ENCODE measurements around the gene CDCA8.

CDCA8 gene

DNA sequence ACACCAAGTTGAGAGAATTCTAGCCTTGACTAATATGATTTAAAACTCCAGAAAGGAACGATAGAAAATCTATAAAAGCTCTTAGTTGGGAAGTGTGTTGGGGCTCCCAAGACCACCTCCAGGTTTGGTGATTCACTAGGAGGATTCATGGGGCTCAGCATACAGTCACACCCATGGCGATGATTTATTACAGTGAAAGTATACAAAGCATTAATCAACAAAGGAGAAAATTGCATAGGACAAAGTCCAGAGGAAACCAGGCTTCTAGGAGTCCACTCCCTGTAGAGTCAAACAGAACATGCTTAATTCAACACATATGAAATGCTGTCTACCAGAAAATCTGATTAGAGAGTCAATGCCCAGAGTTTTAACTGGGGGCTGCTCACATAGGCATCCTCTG, 4.8 kb downstream of the CDCA8 start:
- no peaks in the 10 kb centered on the region for H3K27me3 ChIP-seq (ENCODE audit: control insufficient read depth in 1 of 2, insufficient read depth in 2 of 2, low read length in 2 of 2)
- H3K4me3 ChIP-seq (ENCODE audit: low read depth in 1 of 2, low read length in 2 of 2), result no peak overlapping the region
- H3K36me3 ChIP-seq (ENCODE audit: insufficient read depth, low read length), result no peaks in the 10 kb centered on the region
- no peak overlapping the region for H3K27ac ChIP-seq (ENCODE audit: low read depth, low read length)
- H3K4me1 ChIP-seq (ENCODE audit: insufficient read depth, low read length), result peaks cover 4% of the 10 kb centered on the region
- H3K9me3 ChIP-seq (ENCODE audit: low read length), result no peaks in the 10 kb centered on the region
- H3K9ac ChIP-seq (ENCODE audit: low read length), result no peak overlapping the region

DNA sequence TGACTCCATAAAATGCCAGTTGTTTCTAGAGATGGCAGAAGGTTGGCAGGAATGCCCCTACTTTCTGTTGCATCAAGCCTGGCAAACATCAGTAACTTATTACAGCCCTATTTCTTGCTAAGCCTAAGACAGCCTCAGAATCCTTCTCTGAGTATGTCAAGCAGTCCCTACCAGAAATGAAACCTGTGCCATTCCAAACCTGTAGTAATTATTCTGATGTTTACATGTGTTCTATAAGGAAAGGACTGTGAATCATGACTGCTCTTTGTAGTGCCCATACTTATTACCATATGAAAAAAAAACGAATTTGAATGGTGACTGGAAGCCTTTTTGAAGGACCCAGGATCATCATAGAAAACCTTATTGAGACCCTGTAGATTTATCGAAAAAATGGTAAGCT, 5.4 kb downstream of the CDCA8 start:
- H3K4me3 ChIP-seq (ENCODE audit: low read depth in 1 of 2, low read length in 2 of 2), result no peak overlapping the region
- H3K36me3 ChIP-seq (ENCODE audit: insufficient read depth, low read length), result no peaks in the 10 kb centered on the region
- no peak overlapping the region for H3K9ac ChIP-seq (ENCODE audit: low read length)
- no peaks in the 10 kb centered on the region for H3K9me3 ChIP-seq (ENCODE audit: low read length)
- H3K27me3 ChIP-seq (ENCODE audit: control insufficient read depth in 1 of 2, insufficient read depth in 2 of 2, low read length in 2 of 2), result no peaks in the 10 kb centered on the region
- no peak overlapping the region for H3K27ac ChIP-seq (ENCODE audit: low read depth, low read length)
- H3K4me1 ChIP-seq (ENCODE audit: insufficient read depth, low read length), result peaks cover 2% of the 10 kb centered on the region

DNA sequence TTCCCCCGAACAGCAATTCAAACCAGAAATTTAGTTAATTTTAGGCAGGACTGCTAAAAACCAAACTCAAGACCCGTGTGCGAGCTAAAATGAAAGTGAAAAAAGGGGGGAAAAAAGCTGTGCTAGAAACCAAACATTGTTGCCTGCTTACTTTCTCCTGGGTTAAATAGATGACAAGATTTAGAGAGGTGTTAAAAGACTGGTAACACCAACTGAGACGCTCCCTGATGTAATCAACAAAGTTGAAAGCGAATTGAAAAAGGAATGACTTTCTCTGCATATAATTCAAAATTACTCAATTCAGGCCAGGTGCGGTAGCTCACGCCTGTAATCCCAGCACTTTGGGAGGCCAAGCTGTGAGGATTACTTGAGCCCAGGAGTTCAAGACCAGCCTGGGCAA, 6.8 kb downstream of the CDCA8 start:
- no peak overlapping the region for H3K4me3 ChIP-seq (ENCODE audit: low read depth in 1 of 2, low read length in 2 of 2)
- no peaks in the 10 kb centered on the region for H3K4me1 ChIP-seq (ENCODE audit: insufficient read depth, low read length)
- H3K27ac ChIP-seq (ENCODE audit: low read depth, low read length), result no peak overlapping the region
- no peaks in the 10 kb centered on the region for H3K9me3 ChIP-seq (ENCODE audit: low read length)
- no peaks in the 10 kb centered on the region for H3K36me3 ChIP-seq (ENCODE audit: insufficient read depth, low read length)
- no peak overlapping the region for H3K9ac ChIP-seq (ENCODE audit: low read length)
- no peaks in the 10 kb centered on the region for H3K27me3 ChIP-seq (ENCODE audit: control insufficient read depth in 1 of 2, insufficient read depth in 2 of 2, low read length in 2 of 2)

DNA sequence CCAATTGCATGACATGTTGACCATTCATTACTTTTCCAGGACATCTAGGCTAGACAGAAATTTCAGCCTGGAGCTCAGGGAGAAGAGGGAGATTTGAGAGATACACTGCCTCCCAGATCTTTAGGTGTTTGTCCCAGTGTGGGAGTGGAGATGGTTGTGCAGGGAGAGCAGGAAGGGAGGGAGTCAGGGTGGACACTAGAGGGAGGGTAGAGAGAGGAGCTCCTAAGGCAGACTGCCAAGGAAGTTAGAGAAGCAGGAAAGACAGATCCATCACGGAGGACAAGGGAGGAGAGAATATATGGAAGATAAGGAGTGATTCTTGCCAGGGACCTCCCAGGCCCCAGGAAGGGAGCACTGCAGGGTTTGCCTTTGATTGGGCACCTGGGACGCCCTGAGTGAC, 8.7 kb downstream of the CDCA8 start:
- Histone ChIP-seq H3K9ac (ENCODE audit: low read length) (no peak overlapping the region), H3K27ac (ENCODE audit: low read depth, low read length) (no peak overlapping the region), H3K27me3 (ENCODE audit: control insufficient read depth in 1 of 2, insufficient read depth in 2 of 2, low read length in 2 of 2) (no peaks in the 10 kb centered on the region), H3K4me3 (ENCODE audit: low read depth in 1 of 2, low read length in 2 of 2) (no peak overlapping the region), H3K4me1 (ENCODE audit: insufficient read depth, low read length) (no peaks in the 10 kb centered on the region), H3K9me3 (ENCODE audit: low read length) (no peaks in the 10 kb centered on the region), H3K36me3 (ENCODE audit: insufficient read depth, low read length) (no peaks in the 10 kb centered on the region)

DNA sequence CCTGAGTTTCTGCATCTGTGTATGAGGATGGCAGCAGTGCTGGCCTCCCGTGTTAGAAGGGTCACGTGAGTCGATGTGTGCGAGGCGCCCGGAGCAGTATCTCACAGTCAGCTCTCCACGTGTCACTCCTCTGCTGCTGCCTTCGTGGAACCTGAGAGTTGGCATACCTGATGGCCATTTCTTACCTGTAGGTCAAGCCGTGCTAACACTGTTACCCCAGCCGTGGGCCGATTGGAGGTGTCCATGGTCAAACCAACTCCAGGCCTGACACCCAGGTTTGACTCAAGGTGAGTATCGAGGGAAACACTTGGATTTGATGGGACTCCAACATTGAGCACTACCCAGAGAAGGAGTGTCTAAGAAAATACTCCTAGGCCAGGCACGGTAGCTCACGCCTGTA, 10.7 kb downstream of the CDCA8 start:
- Histone ChIP-seq H3K27me3 (ENCODE audit: control insufficient read depth in 1 of 2, insufficient read depth in 2 of 2, low read length in 2 of 2) (no peaks in the 10 kb centered on the region), H3K36me3 (ENCODE audit: insufficient read depth, low read length) (no peaks in the 10 kb centered on the region), H3K27ac (ENCODE audit: low read depth, low read length) (no peak overlapping the region), H3K4me1 (ENCODE audit: insufficient read depth, low read length) (no peaks in the 10 kb centered on the region), H3K4me3 (ENCODE audit: low read depth in 1 of 2, low read length in 2 of 2) (no peak overlapping the region), H3K9me3 (ENCODE audit: low read length) (no peaks in the 10 kb centered on the region), H3K9ac (ENCODE audit: low read length) (no peak overlapping the region)

DNA sequence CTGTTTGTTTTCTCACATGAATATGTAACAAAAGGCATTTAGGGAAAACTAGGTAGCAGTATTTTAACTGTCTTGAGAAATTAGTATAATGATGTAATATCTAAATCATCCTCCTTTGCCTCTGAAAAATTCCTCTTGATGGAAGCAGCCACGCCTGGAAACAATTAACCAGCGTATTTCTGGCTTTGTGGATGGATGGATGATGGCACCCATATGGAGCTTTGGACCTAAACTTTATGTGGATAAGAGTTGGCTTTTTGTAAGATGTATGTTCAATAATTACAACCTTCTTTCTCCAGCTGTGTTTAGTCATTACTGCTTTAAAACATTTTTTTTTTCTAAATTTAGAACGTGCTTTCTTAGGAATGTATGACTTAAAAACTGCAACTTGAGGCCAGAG, 12.7 kb downstream of the CDCA8 start:
- no peak overlapping the region for H3K27ac ChIP-seq (ENCODE audit: low read depth, low read length)
- H3K27me3 ChIP-seq (ENCODE audit: control insufficient read depth in 1 of 2, insufficient read depth in 2 of 2, low read length in 2 of 2), result no peaks in the 10 kb centered on the region
- no peaks in the 10 kb centered on the region for H3K4me1 ChIP-seq (ENCODE audit: insufficient read depth, low read length)
- no peak overlapping the region for H3K9ac ChIP-seq (ENCODE audit: low read length)
- no peaks in the 10 kb centered on the region for H3K36me3 ChIP-seq (ENCODE audit: insufficient read depth, low read length)
- no peak overlapping the region for H3K4me3 ChIP-seq (ENCODE audit: low read depth in 1 of 2, low read length in 2 of 2)
- H3K9me3 ChIP-seq (ENCODE audit: low read length), result no peaks in the 10 kb centered on the region

DNA sequence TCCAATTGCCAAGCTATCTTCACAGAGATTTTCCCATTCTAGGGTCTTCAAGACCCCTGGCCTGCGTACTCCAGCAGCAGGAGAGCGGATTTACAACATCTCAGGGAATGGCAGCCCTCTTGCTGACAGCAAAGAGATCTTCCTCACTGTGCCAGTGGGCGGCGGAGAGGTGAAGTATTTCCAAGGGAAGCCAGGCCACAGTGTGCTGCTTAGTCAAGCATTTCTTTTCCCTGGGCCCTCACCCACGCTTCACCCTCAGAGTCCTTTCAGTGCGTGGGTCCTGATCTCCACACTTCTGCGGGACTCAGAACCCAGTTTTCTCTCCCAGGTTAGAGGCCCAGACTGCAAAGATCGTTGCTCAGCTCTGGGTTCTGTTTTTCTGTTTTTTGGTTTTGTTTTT, 13.1 kb downstream of the CDCA8 start:
- Histone ChIP-seq H3K36me3 (ENCODE audit: insufficient read depth, low read length) (no peaks in the 10 kb centered on the region), H3K4me1 (ENCODE audit: insufficient read depth, low read length) (no peaks in the 10 kb centered on the region), H3K27me3 (ENCODE audit: control insufficient read depth in 1 of 2, insufficient read depth in 2 of 2, low read length in 2 of 2) (no peaks in the 10 kb centered on the region), H3K4me3 (ENCODE audit: low read depth in 1 of 2, low read length in 2 of 2) (no peak overlapping the region), H3K9ac (ENCODE audit: low read length) (no peak overlapping the region), H3K9me3 (ENCODE audit: low read length) (no peaks in the 10 kb centered on the region), H3K27ac (ENCODE audit: low read depth, low read length) (no peak overlapping the region)

DNA sequence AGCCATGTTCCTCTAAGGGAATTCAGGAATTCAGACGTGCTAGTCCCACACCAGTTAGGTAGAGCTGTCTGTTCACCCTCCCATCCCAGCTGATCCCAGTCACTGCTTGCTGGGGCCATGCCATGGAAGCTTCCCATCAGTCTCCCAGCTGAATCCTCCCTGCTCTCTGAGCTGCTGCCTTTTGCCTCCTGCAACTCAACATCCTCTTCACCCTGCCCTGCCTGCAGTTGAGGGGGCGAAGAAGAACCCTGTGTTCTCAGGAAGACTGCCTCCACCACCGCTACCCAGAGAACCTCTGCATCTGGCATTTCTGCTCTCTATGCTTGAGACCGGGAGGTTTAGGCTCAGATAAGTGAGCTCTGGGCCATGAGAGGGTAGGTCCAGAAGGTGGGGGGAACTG, 16.2 kb downstream of the CDCA8 start:
- Histone ChIP-seq H3K27ac (ENCODE audit: low read depth, low read length) (no peak overlapping the region), H3K9me3 (ENCODE audit: low read length) (no peaks in the 10 kb centered on the region), H3K9ac (ENCODE audit: low read length) (no peak overlapping the region), H3K4me1 (ENCODE audit: insufficient read depth, low read length) (no peaks in the 10 kb centered on the region), H3K4me3 (ENCODE audit: low read depth in 1 of 2, low read length in 2 of 2) (no peak overlapping the region), H3K27me3 (ENCODE audit: control insufficient read depth in 1 of 2, insufficient read depth in 2 of 2, low read length in 2 of 2) (no peaks in the 10 kb centered on the region), H3K36me3 (ENCODE audit: insufficient read depth, low read length) (no peaks in the 10 kb centered on the region)

DNA sequence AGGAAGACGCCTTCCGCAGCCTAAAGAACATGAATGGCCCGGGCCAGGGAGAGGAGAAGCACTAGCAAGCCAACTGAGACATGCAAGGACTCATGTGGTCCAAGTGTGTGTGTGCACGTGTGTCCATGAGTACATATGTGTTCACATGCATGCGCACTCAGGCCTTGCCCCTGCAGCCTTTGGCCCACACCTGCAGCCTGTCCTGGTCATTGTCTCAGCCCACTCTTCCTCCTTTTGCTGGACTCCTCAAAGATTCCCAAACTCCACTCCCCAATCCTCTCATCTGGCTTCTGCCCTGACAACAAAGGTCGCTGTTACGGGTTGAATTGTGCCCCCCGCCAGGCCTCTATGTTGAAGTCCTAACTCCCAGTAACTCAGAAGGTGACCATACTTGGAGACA, 21.9 kb downstream of the CDCA8 start:
- no peaks in the 10 kb centered on the region for H3K9me3 ChIP-seq (ENCODE audit: low read length)
- H3K9ac ChIP-seq (ENCODE audit: low read length), result no peak overlapping the region

DNA sequence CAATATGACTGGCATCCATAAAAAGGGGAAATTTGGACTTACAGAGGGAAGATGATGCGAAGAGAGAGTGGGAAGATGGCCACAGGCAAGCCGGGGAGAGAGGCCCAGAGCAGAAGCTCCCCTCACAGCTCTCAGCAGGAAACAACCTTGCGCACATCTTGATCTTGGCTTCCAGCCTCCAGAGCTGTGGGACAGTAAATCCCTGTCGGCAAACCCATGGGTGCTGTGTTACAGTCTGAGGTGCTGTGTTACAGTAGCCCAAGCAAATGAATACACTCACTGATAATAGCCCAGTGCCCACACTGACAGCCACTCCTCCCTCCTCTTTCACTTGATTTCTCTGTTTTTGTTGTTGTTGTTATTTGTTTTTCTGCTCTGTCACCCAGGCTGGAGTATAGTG, 22.4 kb downstream of the CDCA8 start:
- H3K36me3 ChIP-seq (ENCODE audit: insufficient read depth, low read length), result no peaks in the 10 kb centered on the region
- H3K4me3 ChIP-seq (ENCODE audit: low read depth in 1 of 2, low read length in 2 of 2), result no peak overlapping the region
- no peaks in the 10 kb centered on the region for H3K4me1 ChIP-seq (ENCODE audit: insufficient read depth, low read length)
- H3K9ac ChIP-seq (ENCODE audit: low read length), result no peak overlapping the region
- no peak overlapping the region for H3K27ac ChIP-seq (ENCODE audit: low read depth, low read length)
- H3K9me3 ChIP-seq (ENCODE audit: low read length), result no peaks in the 10 kb centered on the region
- no peaks in the 10 kb centered on the region for H3K27me3 ChIP-seq (ENCODE audit: control insufficient read depth in 1 of 2, insufficient read depth in 2 of 2, low read length in 2 of 2)

More for the DNA sequence above, 21.9 kb downstream of the CDCA8 start:
- Histone ChIP-seq H3K36me3 (ENCODE audit: insufficient read depth, low read length) (no peaks in the 10 kb centered on the region), H3K27ac (ENCODE audit: low read depth, low read length) (no peak overlapping the region), H3K4me3 (ENCODE audit: low read depth in 1 of 2, low read length in 2 of 2) (no peak overlapping the region), H3K4me1 (ENCODE audit: insufficient read depth, low read length) (no peaks in the 10 kb centered on the region), H3K27me3 (ENCODE audit: control insufficient read depth in 1 of 2, insufficient read depth in 2 of 2, low read length in 2 of 2) (no peaks in the 10 kb centered on the region)

DNA sequence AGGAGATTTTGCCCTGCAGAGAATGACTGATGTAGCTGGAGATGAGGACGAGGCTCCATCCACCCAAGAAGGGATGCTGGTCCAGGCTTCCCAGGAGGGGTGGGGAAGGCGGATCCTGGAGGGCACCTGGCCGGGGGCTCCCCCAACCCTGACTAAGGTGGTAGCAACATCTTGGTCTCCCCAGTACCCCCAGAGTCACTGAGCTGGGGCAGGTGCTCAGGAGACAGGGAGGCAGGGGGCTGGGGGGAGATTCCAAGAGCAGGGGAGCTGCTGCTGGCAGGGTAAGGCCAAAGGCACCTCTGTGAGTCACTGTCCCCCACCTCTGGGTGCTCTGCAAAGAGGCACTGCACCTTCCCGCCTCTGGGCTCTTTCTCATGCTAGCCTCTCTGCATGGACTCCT, 24.0 kb downstream of the CDCA8 start:
- Histone ChIP-seq H3K9ac (ENCODE audit: low read length) (no peak overlapping the region), H3K36me3 (ENCODE audit: insufficient read depth, low read length) (no peaks in the 10 kb centered on the region)

DNA sequence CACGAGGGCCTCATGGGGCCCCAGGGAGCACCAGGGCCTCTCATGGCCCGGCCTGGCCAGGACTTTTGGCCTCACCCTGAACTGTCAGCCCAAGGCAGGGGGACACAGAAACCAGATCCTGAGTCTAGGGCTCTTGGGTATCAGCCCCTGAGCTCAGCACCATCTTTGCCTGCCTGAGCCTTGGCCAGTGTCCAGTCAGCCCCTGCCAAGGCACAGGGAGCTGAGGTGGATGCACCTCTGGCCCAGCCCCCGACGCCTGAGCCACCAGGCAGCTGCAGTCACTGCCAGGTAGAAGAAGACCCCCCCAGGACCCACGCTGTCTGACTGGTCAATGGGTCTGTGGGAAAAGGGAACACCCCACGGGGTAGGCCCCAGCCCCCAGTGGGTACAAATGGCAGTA, 25.3 kb downstream of the CDCA8 start:
- Histone ChIP-seq H3K4me3 (ENCODE audit: low read depth in 1 of 2, low read length in 2 of 2) (no peak overlapping the region), H3K27me3 (ENCODE audit: control insufficient read depth in 1 of 2, insufficient read depth in 2 of 2, low read length in 2 of 2) (no peaks in the 10 kb centered on the region), H3K4me1 (ENCODE audit: insufficient read depth, low read length) (no peaks in the 10 kb centered on the region), H3K27ac (ENCODE audit: low read depth, low read length) (no peak overlapping the region), H3K9ac (ENCODE audit: low read length) (no peak overlapping the region), H3K36me3 (ENCODE audit: insufficient read depth, low read length) (no peaks in the 10 kb centered on the region), H3K9me3 (ENCODE audit: low read length) (no peaks in the 10 kb centered on the region)

More for the DNA sequence above, 24.0 kb downstream of the CDCA8 start:
- Histone ChIP-seq H3K9me3 (ENCODE audit: low read length) (no peaks in the 10 kb centered on the region), H3K27ac (ENCODE audit: low read depth, low read length) (no peak overlapping the region), H3K27me3 (ENCODE audit: control insufficient read depth in 1 of 2, insufficient read depth in 2 of 2, low read length in 2 of 2) (no peaks in the 10 kb centered on the region), H3K4me1 (ENCODE audit: insufficient read depth, low read length) (no peaks in the 10 kb centered on the region), H3K4me3 (ENCODE audit: low read depth in 1 of 2, low read length in 2 of 2) (no peak overlapping the region)
